IMR-90 (cell line): ENCODE data around the gene KATNAL2.

Source experiments
- CHD1 ChIP-seq: IDR thresholded peaks from 2 replicates; pipeline ENCODE4 v1.6.1; 2012; ENCODE audit warnings: low read depth, low read length, improper control_type of control experiment
- MAFK ChIP-seq: IDR thresholded peaks from 2 replicates; pipeline ENCODE4 v1.6.1; 2012; ENCODE audit warnings: low read depth, low read length, improper control_type of control experiment
- POLR2A ChIP-seq: IDR thresholded peaks from 2 replicates; pipeline ENCODE4 v1.6.1; 2012; ENCODE audit warnings: mild to moderate bottlenecking, low read depth, low read length
- RFX5 ChIP-seq: IDR thresholded peaks from 2 replicates; pipeline ENCODE4 v1.8.0; 2012; ENCODE audit warnings: low read depth, mild to moderate bottlenecking, low read length, moderate library complexity
- TF ChIP-seq, protein P1 (sequence below): conservative IDR thresholded peaks from 2 replicates; pipeline ENCODE4 v1.5.1; 2012; ENCODE audit warnings: mild to moderate bottlenecking, low read depth, low read length, improper control_type of control experiment

DNA sequence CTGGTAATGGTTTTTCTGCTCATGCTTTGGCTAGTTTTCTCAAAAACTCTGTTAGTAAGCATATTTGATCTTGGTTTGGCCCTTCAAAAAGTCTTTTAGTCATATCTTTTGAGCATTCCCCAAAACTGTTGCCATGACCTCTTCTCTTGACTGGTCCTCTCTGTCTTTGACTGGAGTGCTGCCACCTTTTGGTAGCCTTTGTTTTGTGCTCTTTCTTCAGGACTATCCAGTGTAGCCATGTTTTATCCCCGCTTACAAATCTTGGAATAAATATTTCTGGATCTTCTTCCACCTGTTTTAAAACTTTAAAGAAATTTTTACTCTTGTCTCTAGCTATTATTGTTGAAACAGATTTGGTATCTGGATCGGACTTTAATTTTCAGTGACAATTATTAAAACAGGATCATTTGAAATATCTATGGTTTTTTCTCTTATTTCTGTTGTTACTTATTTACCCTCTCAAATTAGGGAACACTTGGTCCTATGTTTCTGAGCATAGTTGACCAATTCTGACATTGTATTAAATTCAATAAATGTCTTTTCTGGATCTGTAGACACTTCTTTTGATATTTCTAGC, 119.0 kb downstream of the KATNAL2 start:
- TF ChIP-seq, protein P1, sequence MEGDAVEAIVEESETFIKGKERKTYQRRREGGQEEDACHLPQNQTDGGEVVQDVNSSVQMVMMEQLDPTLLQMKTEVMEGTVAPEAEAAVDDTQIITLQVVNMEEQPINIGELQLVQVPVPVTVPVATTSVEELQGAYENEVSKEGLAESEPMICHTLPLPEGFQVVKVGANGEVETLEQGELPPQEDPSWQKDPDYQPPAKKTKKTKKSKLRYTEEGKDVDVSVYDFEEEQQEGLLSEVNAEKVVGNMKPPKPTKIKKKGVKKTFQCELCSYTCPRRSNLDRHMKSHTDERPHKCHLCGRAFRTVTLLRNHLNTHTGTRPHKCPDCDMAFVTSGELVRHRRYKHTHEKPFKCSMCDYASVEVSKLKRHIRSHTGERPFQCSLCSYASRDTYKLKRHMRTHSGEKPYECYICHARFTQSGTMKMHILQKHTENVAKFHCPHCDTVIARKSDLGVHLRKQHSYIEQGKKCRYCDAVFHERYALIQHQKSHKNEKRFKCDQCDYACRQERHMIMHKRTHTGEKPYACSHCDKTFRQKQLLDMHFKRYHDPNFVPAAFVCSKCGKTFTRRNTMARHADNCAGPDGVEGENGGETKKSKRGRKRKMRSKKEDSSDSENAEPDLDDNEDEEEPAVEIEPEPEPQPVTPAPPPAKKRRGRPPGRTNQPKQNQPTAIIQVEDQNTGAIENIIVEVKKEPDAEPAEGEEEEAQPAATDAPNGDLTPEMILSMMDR, result peak; percentile 39
- TF ChIP-seq MAFK (no peak), POLR2A (no peak), RFX5 (no peak), CHD1 (no peak)
